ENCODE data around the gene KCNMA1.

GRCh38 chr10:77068272-77068671 is 569.3 kb downstream of the KCNMA1 start:
- TF ChIP-seq, protein P1, sequence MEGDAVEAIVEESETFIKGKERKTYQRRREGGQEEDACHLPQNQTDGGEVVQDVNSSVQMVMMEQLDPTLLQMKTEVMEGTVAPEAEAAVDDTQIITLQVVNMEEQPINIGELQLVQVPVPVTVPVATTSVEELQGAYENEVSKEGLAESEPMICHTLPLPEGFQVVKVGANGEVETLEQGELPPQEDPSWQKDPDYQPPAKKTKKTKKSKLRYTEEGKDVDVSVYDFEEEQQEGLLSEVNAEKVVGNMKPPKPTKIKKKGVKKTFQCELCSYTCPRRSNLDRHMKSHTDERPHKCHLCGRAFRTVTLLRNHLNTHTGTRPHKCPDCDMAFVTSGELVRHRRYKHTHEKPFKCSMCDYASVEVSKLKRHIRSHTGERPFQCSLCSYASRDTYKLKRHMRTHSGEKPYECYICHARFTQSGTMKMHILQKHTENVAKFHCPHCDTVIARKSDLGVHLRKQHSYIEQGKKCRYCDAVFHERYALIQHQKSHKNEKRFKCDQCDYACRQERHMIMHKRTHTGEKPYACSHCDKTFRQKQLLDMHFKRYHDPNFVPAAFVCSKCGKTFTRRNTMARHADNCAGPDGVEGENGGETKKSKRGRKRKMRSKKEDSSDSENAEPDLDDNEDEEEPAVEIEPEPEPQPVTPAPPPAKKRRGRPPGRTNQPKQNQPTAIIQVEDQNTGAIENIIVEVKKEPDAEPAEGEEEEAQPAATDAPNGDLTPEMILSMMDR (IDR thresholded peaks at IDR 0.05), result no peak
- no peak for TF ChIP-seq EP300 (IDR thresholded peaks at IDR 0.05)
